Suprapubic skin (tissue), 4 donors: Measurements from ENCODE around the gene SLC17A2.

ENCODE experiments used
- EP300 ChIP-seq: sonication (generic); formaldehyde crosslinking; IDR thresholded peaks from one replicate; pipeline ENCODE4 v1.6.1; 2017; ENCODE audit warnings: antibody characterized with exemption
- POLR2A ChIP-seq, 2 donors: fragments of 450-650 bp; IDR thresholded peaks; one replicate each; pipeline ENCODE4 v1.6.1; 2017; ENCODE audit warnings: antibody characterized with exemption in 2 of 2, mild to moderate bottlenecking in 2 of 2, moderate library complexity in 2 of 2
- POLR2AphosphoS5 ChIP-seq, 3 donors: sonication (generic); formaldehyde crosslinking; IDR thresholded peaks; one replicate each; pipeline ENCODE4 v1.6.1; 2017; ENCODE audit warnings: antibody characterized with exemption in 3 of 3
- TF ChIP-seq, protein P1 (sequence below), 2 donors: fragments of 200-600 bp in 1 of 2; fragments of 450-650 bp in 1 of 2; sonication (generic) in 1 of 2; IDR thresholded peaks; one replicate each; pipeline ENCODE4 v1.5.1; 2016 to 2019; ENCODE audit warnings: antibody characterized with exemption in 2 of 2, mild to moderate bottlenecking in 1 of 2, moderate library complexity in 1 of 2

- TF ChIP-seq POLR2A (IDR thresholded peaks at IDR 0.05) (no peak), POLR2AphosphoS5 (IDR thresholded peaks at IDR 0.05) (no peak), EP300 (no peak)
- TF ChIP-seq, protein P1, sequence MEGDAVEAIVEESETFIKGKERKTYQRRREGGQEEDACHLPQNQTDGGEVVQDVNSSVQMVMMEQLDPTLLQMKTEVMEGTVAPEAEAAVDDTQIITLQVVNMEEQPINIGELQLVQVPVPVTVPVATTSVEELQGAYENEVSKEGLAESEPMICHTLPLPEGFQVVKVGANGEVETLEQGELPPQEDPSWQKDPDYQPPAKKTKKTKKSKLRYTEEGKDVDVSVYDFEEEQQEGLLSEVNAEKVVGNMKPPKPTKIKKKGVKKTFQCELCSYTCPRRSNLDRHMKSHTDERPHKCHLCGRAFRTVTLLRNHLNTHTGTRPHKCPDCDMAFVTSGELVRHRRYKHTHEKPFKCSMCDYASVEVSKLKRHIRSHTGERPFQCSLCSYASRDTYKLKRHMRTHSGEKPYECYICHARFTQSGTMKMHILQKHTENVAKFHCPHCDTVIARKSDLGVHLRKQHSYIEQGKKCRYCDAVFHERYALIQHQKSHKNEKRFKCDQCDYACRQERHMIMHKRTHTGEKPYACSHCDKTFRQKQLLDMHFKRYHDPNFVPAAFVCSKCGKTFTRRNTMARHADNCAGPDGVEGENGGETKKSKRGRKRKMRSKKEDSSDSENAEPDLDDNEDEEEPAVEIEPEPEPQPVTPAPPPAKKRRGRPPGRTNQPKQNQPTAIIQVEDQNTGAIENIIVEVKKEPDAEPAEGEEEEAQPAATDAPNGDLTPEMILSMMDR (IDR thresholded peaks at IDR 0.05) = no peak
These were observed 10.8 kb downstream of the SLC17A2 start for GRCh38 chr6:25919657-25920056.
